ENCODE data around the gene IGF2BP1. TPM values are rescaled to one million over a fixed set of nuclear protein-coding genes. Genes with fewer than 3 reads are reported as not detected.

Gene IGF2BP1
- total and polyA plus RNA-seq, 2 of the 8 experiments (the other 6 are each of a cell fraction or from before 2014, with no cell fraction given), result 41.6 to 513 TPM

DNA sequence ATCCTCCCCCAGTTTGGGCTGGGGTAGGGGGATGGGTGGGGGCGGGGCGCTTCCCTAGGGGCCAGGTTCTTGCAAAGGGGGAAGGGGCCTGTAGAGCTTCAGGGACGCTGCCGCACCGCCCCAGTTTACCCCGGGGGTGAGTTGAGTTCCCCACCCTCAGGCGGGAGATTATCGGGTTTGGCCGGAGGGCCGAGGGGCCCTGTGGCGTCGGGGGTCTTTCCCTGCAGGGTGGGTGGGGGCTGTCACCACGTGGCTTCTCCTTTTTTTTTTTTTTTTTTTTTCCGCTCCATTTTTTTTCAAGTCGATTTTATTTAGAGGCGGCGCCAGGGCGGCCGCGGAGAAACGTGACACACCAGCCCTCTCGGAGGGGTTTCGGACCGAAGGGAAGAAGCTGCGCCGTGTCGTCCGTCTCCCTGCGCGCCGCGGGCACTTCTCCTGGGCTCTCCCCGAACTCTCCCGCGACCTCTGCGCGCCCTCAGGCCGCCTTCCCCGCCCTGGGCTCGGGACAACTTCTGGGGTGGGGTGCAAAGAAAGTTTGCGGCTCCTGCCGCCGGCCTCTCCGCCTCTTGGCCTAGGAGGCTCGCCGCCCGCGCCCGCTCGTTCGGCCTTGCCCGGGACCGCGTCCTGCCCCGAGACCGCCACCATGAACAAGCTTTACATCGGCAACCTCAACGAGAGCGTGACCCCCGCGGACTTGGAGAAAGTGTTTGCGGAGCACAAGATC is at the start of gene IGF2BP1 (continued):
- TF ChIP-seq SIN3A (conservative IDR thresholded peaks at IDR 0.05 in 1 of 2, IDR thresholded peaks at IDR 0.05 in 1 of 2; ENCODE audit: low read depth in 1 of 2, low read length in 2 of 2) (peak in 1 of 2 experiments; percentile 24; a peak in 2 of 4 replicates), NANOG (IDR thresholded peaks at IDR 0.05; ENCODE audit: insufficient read depth, low read depth, low read length, poor library complexity, severe bottlenecking) (no peak), TBP (IDR thresholded peaks at IDR 0.05; ENCODE audit: low read depth, low read length) (peak; percentile 41; the same call in 1 of the 2 replicates), TCF12 (IDR thresholded peaks at IDR 0.05; ENCODE audit: low read depth, low read length) (0 out of 2 replicates have a peak, but pooled peaks have one; percentile 15), EP300 (IDR thresholded peaks at IDR 0.05; ENCODE audit: borderline replicate concordance in 1 of 2, low read depth in 2 of 2, low read length in 2 of 2) (peak in 1 of 2 experiments; percentile 21; a peak in 1 of 3 replicates), YY1 (IDR thresholded peaks at IDR 0.05; ENCODE audit: low read depth, low read length) (0 out of 2 replicates have a peak, but pooled peaks have one; percentile 12), RXRA (IDR thresholded peaks at IDR 0.05; ENCODE audit: insufficient read depth, low read depth, low read length) (no peak), TAF1 (IDR thresholded peaks at IDR 0.05; ENCODE audit: low read depth, low read length) (peak; percentile 74), TAF7 (optimal IDR thresholded peaks at IDR 0.05; ENCODE audit: borderline replicate concordance, low read depth, low read length) (peak; percentile 10), JUN (IDR thresholded peaks at IDR 0.05; ENCODE audit: low read depth, low read length) (no peak), ASH2L (IDR thresholded peaks at IDR 0.05; ENCODE audit: low read length) (peak; percentile 72), POLR2AphosphoS5 (IDR thresholded peaks at IDR 0.05; ENCODE audit: low read depth, low read length) (peak; percentile 87), PHF8 (conservative IDR thresholded peaks at IDR 0.05; ENCODE audit: low read depth, low read length) (peak; percentile 55; the same call in 1 of the 2 replicates), POLR2A (IDR thresholded peaks at IDR 0.05; ENCODE audit: control extremely low read depth in 1 of 2, low read depth in 2 of 2, low read length in 2 of 2) (peak; percentile 19 to 58), CBX8 (IDR thresholded peaks at IDR 0.05; ENCODE audit: borderline replicate concordance, low read depth, low read length) (no peak), EGR1 (IDR thresholded peaks at IDR 0.05; ENCODE audit: borderline replicate concordance, low read depth, low read length) (no peak), BACH1 (IDR thresholded peaks at IDR 0.05; ENCODE audit: low read length) (0 out of 2 replicates have a peak, but pooled peaks have one; percentile 6)
- TF ChIP-seq, protein P1, sequence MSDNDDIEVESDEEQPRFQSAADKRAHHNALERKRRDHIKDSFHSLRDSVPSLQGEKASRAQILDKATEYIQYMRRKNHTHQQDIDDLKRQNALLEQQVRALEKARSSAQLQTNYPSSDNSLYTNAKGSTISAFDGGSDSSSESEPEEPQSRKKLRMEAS (IDR thresholded peaks at IDR 0.05), result peak; percentile 73
